Hematopoietic multipotent progenitor cell treated with erythropoietin and hydrocortisone succinate and interleukin-3 and kit ligand, for 6 days (in vitro differentiated cells): ENCODE data around the gene CSN1S1.
"Not testable (repeated sequence)": the region's sequence is repeated elsewhere in the genome, so short reads cannot be mapped to it uniquely, and the experiment has no call there.

Source experiments
- DNase-seq: peaks from one replicate; pipeline ENCODE4 v3.0.0-alpha.2; 2015

The CSN1S1 gene, protein sequence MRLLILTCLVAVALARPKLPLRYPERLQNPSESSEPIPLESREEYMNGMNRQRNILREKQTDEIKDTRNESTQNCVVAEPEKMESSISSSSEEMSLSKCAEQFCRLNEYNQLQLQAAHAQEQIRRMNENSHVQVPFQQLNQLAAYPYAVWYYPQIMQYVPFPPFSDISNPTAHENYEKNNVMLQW

DNA sequence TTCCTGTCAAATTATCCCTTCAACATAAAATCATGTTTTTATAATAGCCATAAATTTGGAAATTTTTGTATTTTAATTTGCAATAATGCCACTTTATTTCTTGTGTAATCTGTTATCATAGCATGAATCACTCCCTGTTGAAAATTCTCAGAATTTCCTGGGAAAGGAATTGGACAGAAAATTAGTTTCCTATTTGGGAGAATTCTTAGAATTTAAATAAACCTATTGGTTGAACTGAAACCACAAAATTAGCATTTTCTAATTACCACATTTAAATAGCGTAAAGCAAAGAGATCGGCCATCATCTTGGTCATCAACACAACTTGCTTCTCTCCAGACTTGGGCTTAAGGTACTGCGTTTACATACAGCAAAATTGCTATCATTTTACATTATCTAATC is at the start of gene CSN1S1:
Gene CSN1S1, plus strand, starts transcription at position 301 of the 400 bp plus-strand sequence. CDS start 1,488 bp downstream, outside the sequence.
- no peak for DNase-seq

DNA sequence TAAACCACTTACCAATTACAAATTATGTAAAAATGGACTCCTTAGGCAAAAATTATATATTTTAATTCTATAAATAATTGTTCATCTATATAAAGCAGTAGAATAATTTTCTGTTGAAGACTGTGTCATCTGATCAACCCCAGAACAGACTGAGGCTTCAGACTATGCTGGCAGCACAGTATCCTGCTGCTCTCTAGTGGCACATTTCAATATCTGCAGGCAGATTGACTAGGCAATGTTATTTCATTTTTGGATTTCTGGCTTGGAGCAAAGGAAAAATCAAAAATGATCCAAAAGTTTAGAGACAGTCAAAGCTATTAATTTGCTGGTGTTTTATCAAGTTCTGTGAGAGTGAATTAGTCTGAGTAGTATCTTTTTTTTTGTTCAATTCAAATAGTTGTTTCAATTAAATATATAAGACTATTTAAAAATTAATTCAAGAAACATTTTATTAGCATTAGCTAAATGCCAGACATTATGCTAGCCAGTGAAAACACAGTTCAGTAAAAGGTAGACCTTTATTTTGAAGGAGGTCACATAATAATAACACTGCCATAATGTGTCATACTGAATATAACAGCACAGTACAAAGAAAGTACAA is 49.6 kb upstream of the CSN1S1 start:
- peak; percentile 82 for DNase-seq

DNA sequence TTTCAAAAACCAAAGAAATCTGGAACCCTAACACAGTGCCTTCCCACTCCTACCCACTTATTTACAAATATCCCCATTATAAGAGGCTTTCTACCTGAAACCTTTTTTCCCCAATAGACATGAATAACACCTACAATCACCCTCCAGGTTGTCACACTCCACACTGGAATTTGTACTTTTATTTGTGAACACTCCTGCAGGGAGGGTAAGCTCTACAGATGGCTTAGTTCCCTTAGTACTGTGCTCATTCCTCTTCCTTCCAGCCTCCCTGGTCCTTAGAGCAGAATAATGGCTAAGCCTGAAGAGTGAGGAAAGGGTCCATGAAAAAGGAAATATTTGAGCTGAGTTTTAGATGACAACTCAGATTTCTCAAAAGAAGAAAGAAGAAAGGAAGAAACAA is 48.7 kb upstream of the CSN1S1 start:
- no peak for DNase-seq

DNA sequence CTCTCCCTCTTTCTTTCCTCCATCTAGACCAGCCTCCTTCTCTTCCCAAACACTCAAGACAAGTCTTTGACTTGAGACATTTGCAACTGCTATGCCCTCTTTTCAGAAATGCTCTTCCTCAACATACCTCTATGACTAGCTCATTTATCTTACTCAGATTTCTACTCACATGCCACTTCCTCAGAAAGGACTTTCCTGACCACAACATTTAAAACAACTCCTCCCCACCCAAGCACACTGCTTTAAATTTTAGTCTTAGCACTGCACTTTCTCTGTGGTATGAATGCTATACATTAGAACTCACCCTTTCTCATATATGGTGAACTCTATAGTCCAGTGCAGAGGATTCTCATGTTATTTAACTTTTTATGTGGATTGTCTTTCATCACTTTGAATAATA is 42.5 kb upstream of the CSN1S1 start:
- peak; percentile 7 for DNase-seq

DNA sequence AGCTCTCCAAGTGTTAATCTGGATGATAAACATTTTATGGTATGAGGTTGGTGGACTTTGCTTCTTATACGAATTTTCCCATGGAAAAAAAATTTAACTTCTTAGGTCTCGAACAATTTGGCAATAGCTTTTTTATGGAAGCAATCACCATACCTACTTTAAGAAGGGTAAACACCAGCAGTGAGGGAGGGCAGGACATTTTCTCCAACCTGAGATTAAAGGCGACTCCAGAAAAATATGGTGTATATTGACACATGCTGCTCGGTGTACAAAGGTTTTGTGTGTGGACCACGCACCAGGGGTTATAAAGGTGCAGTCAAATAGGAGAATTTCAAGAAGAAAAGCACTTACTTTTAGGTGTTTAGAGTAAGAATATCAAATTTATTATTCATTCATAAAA is 36.7 kb upstream of the CSN1S1 start:
- DNase-seq, result no peak

DNA sequence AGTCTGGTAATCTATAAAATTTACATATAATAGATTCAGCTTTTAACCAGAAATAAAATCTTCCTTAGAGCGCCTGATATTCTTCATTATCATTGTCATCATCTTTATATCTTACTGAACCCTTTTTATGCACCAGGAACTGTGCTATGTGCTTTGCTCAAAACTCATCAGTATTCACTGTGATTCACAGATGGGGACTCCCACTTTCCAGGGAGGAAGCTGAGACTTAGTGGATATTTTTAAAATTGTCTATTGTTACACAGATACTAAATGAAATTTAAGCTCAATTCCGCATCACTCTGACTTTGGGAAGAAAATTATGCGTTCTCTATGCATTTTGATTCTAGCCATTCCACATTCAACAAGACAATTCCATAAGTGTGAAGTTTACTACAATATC is 36.1 kb upstream of the CSN1S1 start:
- DNase-seq, result no peak

DNA sequence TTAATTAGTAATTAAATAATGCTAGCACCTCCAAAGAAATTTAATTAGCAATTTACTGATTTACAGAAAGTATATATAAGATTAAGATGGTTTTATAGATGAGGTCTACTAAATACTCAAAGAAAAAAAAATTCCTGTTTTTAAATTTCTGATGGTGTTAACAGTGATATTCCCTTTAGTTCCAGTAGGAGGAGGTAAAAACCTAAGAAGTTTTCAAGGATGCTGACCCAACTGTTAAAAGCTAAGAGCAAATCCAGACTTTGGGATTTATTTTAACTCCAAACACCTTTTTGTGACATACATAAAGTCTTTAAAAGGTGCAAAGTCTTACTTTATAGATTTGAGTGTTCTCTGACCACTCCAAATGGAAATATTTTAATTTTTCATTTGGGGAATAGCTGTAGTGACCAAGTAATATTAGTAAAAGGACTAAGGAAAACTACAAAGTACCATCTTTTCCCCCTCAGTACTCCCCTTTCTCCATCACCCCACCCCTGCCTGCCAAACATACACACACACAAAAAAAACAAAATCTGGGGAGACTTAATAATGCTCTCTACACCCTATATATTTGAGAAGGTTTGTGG is 34.2 kb upstream of the CSN1S1 start:
- peak; percentile 22 for DNase-seq

DNA sequence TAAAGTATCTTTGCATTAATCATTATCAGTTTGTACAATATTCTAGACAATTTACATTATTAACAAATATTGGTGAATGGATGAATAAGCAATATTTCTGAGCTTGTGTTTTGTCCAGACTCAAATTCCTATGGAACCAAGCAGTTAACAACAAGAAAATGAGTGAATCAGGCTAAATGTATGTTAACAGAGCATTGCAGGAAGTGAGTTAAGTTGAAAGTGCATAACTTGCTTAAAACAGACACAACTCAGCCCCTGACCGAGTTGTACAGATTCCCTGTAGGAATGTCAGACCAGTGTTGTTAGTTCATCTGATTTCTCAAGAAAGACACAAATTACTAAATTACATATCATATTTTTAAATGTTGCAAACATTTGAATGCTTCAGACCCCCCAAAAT is 23.7 kb upstream of the CSN1S1 start:
- no peak for DNase-seq

DNA sequence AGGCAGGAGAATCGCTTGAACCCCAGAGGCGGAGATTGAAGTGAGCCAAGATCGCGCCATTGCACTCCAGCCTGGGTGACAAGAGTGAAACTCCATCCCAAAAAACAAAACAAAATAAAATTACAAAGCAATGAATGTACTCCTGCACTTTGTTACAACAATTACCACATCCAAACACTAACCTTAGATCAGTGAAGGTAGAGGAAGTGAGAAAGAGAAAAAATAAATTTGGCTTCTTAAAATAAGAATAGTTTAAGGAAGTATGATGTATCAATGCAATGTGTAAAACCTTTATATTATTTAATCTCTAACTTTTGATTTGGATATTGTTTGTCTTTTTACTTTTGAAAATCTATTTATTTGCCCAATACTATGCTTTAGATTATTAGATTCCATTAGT is 21.7 kb upstream of the CSN1S1 start:
- no peak for DNase-seq

DNA sequence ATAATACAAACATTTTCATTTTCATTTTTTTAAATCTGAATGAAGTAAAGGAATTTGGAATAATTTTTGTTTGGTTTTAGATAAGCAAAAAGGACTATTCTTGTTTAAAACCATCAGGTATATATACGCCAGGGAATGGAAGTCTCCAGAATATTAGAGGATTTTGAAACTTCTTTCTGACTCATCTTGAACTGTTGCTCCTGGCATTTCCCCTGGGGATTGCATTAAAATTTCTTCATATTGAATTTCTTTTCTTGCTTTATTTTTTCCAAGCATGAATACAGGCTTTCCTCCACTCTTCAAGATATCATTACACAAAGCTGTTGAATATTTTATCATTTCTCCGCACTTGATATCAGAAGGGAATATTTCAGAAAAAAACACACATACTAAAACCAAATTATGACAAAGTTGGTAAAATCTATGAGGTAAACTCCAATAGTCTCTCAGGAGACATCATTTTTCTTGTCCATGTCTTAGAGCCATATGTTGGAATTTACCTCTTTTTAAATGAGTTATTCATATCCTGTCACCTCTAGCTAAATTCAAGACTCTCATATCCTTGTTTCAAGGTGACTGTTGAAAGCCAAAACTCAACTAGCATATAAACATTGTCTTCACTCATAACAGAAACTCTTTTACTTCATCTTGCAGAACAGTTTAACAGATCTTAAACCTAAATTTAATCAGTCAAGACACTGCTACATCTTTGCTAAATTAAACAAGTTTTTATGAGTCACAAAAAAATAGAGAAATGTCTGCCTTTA is 20.7 kb upstream of the CSN1S1 start:
- DNase-seq, result no peak

DNA sequence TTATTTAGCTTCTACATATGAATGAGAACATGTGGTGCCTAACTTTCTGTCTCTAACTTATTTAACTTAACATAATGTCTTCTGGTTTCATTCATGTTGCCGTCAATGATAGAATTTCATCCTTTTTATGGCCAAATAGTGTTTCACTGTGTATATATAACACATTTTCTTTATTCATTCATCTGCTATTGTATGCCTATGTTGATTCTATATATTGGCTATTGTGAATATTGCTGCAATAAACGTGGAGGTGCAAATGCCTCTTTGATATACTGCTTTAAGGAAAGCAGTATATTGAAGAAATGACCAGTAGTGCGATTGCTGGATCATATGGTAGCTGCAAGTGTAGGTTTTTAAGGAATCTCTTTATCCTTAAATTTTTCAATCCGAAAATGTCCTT is 10.0 kb upstream of the CSN1S1 start:
- DNase-seq, result no peak

DNA sequence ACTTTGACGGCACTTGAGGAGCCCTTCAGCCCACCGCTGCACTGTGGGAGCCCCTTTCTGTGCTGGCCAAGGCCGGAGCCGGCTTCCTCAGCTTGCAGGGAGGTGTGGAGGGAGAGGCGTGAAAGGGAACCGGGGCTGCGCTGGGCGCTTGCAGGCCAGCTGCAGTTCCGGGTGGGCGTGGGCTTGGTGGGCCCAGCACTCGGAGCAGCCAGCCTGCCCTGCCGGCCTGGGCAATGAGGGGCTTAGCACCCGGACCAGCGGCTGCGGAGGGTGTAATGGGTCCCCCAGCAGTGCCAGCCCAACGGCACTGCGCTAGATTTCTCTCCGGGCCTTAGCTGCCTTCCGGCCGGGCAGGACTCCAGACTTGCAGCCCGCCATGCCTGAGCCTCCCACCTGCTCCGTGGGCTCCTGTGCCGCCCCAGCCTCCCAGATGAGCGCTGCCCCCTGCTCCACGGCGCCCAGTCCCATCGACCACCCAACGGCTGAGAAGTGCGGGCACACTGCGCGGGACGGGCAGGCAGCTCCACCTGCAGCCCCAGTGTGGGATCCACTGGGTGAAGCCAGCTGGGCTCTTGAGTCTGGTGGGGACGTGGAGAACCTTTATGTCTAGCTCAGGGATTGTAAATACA is 7.0 kb upstream of the CSN1S1 start:
- not testable (repeated sequence) for DNase-seq

DNA sequence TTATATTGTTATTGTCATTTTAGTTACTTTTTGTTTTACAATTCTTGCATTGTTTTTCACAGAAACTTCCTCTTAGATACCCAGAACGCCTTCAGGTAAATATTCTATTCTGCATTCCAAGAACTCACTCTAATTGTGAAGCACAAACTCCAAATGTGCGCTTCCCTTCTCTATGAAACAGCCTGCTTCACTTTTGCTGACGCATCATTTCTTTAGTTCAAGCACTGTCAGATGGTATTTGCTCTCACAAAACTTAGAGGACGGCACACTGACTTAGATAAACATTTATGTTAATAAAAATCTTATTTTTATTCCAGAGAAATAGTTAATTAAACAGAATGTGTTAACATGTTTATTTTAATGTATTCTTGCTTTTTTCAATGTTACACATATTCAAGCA is 3.3 kb downstream of the CSN1S1 start:
- no peak for DNase-seq

DNA sequence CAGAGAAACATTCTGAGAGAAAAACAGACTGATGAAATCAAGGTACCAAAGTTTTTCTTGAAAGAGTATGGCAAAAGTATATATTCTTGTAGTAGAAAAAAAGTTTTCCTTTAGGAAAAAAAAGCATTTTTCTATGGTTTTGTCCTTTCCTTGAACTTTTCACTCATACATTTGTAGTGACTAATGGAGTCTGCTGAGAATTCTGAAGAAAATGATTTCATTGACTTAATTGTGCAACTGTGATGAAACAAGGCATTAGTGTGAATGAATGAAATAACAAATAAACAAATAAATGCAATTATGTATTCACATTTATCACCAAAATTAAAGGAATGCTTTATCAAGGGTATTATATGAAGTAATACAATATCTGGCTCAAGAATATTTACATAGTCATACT is 5.7 kb downstream of the CSN1S1 start:
- no peak for DNase-seq

DNA sequence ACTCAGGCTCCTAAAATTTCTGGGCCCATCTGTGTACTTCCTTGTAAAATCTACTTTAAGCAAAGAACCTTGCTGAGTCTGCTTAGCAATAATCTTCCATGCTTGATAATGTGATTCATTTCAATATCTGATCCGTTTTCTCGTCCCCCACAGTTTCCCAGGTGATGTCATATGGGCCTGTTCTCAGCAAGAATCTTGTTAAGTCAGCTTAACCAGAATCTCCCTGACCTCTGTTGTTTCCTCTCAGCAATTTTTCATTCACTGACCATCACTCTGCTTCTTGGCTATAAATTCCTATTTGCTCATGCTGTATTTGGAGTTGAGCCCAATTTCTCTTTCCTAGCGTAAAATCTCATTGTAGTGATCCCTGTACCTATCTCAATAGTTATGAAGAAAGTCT is 20.7 kb downstream of the CSN1S1 start:
- no peak for DNase-seq

DNA sequence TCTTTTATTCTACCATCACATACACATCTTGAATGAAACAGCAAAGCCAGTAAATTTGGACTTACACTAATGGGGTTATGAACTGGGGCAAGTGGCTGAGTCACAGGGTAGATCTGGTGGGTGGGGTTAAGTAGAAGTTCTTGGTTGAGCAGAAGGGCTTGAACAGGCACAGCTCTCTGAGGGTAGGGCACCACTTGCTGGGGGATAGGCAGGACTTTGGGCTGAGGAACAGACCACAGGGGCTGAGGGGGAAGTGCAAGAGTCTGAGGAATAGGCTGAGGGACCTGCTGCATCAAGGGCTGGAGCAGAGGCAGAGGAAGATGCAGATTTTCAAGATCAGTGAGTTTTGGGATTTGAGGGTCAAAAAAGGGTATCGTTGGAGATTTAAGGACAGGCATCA is 26.3 kb downstream of the CSN1S1 start:
- no peak for DNase-seq

DNA sequence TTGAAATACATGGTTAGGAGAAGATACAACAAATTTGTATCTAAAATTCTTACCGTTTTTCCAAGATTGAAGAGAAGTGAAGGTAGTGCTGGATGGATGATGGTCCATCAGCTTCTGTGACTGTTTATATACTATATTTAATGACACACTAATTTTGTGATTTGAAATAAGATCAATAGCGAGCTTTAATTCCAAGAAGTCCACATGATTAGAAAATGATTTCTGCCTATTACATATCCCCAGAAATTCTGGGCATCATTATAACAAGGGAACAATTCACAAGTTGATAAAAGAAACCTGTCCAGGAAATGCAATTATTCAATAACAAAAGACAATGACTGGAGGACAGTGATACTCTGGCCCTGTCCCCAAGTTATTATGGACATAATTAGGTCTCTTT is 34.8 kb downstream of the CSN1S1 start, which contains the start of gene CSN2:
Gene CSN2, minus strand, starts transcription at position 101 of the 400 bp plus-strand sequence. CDS start 4,733 bp downstream, outside the sequence.
- no peak for DNase-seq

DNA sequence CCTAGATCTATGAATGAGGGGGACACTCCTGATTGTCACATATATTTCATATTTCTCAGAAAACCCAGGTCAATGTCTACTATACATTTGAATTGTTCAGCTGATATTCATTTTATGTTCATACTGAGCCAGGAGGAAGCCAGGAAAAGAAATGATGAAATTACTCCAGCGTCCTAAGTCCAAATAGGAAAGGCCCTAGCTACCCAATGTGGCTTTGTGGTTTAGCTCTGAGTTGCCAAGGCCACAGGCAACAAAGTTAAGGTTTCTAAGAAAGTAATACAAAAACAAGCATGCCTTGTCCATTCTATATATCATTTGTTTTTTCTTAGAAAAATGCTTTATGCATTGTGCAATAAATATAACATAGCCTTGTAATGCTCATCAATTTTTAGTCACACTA is 39.2 kb downstream of the CSN1S1 start:
- no peak for DNase-seq

DNA sequence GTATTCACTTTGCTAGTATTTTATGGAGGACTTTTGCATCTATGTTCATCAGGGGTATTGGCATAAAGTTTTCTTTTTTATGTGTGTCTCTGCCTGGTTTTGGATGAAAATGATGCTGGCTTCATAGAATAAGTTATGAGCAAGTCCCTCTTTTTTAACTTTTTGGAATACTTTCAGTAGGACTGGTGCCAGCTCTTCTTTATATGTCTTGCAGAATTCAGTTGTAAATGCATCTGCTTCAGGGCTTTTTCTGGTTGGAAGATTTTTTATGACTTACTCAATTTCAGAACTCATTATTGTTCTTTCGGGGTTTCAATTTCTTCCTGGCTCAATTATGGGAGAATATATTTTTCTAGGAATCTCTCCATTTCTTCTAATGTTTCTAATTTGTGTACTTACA is 43.8 kb downstream of the CSN1S1 start:
- no peak for DNase-seq

DNA sequence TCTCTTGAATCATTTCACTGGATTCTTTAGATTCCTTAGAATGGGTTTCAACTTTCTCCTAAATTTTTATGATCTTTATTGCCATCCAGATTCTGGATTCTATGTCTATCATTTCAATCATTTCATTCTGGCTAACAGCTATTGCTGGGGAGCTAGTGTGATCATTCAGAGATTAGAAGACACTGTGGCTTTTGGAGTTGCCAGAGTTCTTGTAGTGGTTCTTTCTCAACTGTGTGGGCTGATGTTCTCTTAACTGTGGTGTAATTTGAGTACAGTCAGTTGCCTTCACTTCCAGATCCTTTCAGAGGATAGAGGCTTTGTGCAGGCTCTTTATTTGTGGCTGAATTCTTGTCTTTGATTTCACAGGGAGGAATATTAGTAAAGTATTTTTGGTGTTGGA is 46.7 kb downstream of the CSN1S1 start:
- DNase-seq, result no peak

DNA sequence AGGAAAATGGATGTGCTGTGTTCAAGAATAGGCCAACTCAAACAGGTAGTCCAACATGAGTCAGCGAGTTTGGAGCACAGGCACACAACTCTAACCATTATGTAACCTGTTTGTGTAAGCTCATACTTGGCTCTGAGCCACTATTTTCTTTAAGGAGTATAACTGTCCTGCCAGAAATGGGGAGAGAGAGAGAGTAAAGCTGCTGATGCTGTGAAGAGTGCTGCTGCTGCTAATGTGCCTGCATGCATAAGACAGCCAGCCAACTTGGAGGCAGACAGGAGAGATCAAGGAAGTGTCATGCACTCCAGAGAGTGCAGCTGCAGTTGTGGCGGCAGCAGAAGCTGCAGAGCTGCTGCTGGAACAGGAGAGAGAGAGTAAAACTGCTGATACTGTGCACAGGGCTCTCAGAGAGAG is 53.2 kb downstream of the CSN1S1 start:
- DNase-seq, result peak; percentile 1

DNA sequence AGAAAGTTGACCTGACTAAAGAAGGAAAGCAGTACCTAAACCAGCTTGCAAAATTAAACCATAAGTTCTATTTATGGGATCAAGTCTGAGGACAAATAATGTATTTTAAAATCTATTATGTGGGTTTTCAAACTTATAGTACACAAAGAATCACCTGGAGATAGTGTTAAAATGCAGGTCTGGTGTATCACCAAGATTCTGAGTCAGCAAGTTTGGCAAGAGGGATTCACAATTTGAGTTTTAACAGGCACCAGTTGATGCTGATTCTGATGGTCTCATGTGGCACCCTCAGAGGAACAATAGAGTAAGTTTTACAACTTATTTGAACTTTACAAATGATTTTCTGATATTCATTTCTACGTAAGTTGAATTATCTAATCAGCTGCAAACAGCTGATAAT is 55.8 kb downstream of the CSN1S1 start:
- no peak for DNase-seq

DNA sequence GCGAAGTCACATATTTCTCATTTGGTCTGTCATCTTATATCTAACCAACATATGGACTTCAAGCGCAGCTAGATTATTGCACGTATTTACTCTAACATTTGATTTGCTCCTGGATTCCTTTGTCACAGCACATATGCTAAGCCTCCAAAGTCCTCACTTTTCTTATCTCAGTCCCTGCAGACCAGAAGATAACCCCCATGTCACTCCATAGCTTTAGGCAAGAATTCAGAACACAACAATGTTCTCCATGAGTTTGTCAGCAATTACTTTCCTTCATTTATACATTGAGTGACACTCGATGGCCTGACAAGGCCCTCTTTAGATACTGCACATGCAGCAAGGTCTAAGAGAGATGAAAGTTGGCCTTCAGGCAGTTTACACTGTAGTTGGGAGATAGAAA is 60.1 kb downstream of the CSN1S1 start:
- no peak for DNase-seq
